CD14-positive monocyte (primary cell): Measurements from ENCODE around the gene KNDC1. TPM values are rescaled to one million over a fixed set of nuclear protein-coding genes. Genes with fewer than 3 reads are reported as not detected.
A peak's percentile ranks its signal among the peaks of the same experiment; 100 is the strongest.

Experiments used
- DNase-seq, 3 donors: peaks; one replicate each; pipeline ENCODE4 v3.0.0-alpha.2; 2011 to 2022
- H2AFZ ChIP-seq: 2 replicates; pipeline ENCODE4 v1.6.0; 2012; ENCODE audit warnings: mild to moderate bottlenecking, low read depth, low read length, inconsistent platforms; ENCODE audit not compliant: insufficient read depth, poor library complexity, severe bottlenecking
- H3K27ac ChIP-seq, 2 donors: 1 replicate in 1 of 2; 2 replicates in 1 of 2; pipeline ENCODE4 v1.5.1; 2012 to 2013; ENCODE audit warnings: low read length in 2 of 2, control low read depth in 1 of 2, inconsistent platforms in 1 of 2, low read depth in 1 of 2, mild to moderate bottlenecking in 1 of 2
- H3K27me3 ChIP-seq, 2 donors: one replicate each; pipeline versions ENCODE4 v1.6.0 to v1.6.1; 2011 to 2013; ENCODE audit warnings: low read length in 2 of 2; ENCODE audit not compliant: control insufficient read depth in 2 of 2, insufficient read depth in 2 of 2
- H3K36me3 ChIP-seq, 2 donors: replicated peaks in 1 of 2; 1 replicate in 1 of 2; 2 replicates in 1 of 2; pipeline versions ENCODE4 v1.5.1 to v1.6.1; 2012 to 2013; ENCODE audit warnings: low read length in 2 of 2, control low read depth in 1 of 2, inconsistent platforms in 1 of 2, mild to moderate bottlenecking in 1 of 2; ENCODE audit not compliant: insufficient read depth in 2 of 2, control insufficient read depth in 1 of 2
- H3K4me1 ChIP-seq, 2 donors: 1 replicate in 1 of 2; 2 replicates in 1 of 2; pipeline versions ENCODE4 v1.5.1 to v1.6.1; 2012 to 2013; ENCODE audit warnings: low read length in 2 of 2, control low read depth in 1 of 2, inconsistent platforms in 1 of 2, mild to moderate bottlenecking in 1 of 2, moderate library complexity in 1 of 2; ENCODE audit not compliant: insufficient read depth in 2 of 2, control insufficient read depth in 1 of 2
- H3K4me2 ChIP-seq: replicated peaks from 2 replicates; pipeline ENCODE3; 2012; ENCODE audit warnings: low read length, moderate library complexity, mild to moderate bottlenecking; ENCODE audit not compliant: poor library complexity, severe bottlenecking; ENCODE audit errors: extremely low read depth
- H3K4me3 ChIP-seq, 3 experiments: fragments of 200-600 bp in 1 of 3; sonication (generic) in 1 of 3; replicated peaks in 1 of 3; 1 replicate in 2 of 3; 2 replicates in 1 of 3; pipeline ENCODE4 v1.5.1; 2011 to 2013; ENCODE audit warnings: low read length in 3 of 3, mild to moderate bottlenecking in 3 of 3, control low read depth in 2 of 3, low read depth in 2 of 3, inconsistent platforms in 1 of 3, moderate library complexity in 1 of 3
- H3K79me2 ChIP-seq: 2 replicates; pipeline ENCODE4 v1.6.0; 2012; ENCODE audit warnings: mild to moderate bottlenecking, control low read depth, inconsistent platforms, low read length, moderate library complexity; ENCODE audit not compliant: insufficient read depth
- H3K9ac ChIP-seq: 2 replicates; pipeline ENCODE4 v1.6.0; 2017; ENCODE audit warnings: low read length, mild to moderate bottlenecking; ENCODE audit not compliant: insufficient read depth, poor library complexity, severe bottlenecking
- H3K9me3 ChIP-seq, 2 donors: replicated peaks in 1 of 2; 1 replicate in 1 of 2; 2 replicates in 1 of 2; pipeline versions ENCODE4 v1.5.1 to v1.6.1; 2012 to 2013; ENCODE audit warnings: low read length in 2 of 2, control low read depth in 1 of 2; ENCODE audit not compliant: control insufficient read depth in 1 of 2, insufficient read depth in 1 of 2
- H4K20me1 ChIP-seq: 2 replicates; pipeline ENCODE4 v1.6.0; 2012; ENCODE audit warnings: mild to moderate bottlenecking, low read length, control low read depth, moderate library complexity; ENCODE audit not compliant: insufficient read depth
- H3K27ac Mint-ChIP-seq, 7 donors: one replicate each; pipeline ENCODE4 v1.8.0; 2020; ENCODE audit warnings: mild to moderate bottlenecking in 7 of 7, mixed read lengths in 7 of 7, moderate library complexity in 6 of 7, inconsistent platforms in 2 of 7
- H3K27me3 Mint-ChIP-seq, 3 donors: one replicate each; pipeline ENCODE4 v1.8.0; 2021 to 2022; ENCODE audit warnings: low read depth in 3 of 3, mild to moderate bottlenecking in 3 of 3, mixed read lengths in 3 of 3, moderate library complexity in 3 of 3, inconsistent platforms in 1 of 3
- H3K36me3 Mint-ChIP-seq, 2 donors: one replicate each; pipeline ENCODE4 v1.8.0; 2020; ENCODE audit warnings: mixed read lengths in 2 of 2, inconsistent platforms in 1 of 2, mild to moderate bottlenecking in 1 of 2
- H3K4me1 Mint-ChIP-seq: one replicate; pipeline ENCODE4 v1.8.0; 2020; ENCODE audit warnings: mild to moderate bottlenecking, mixed read lengths
- H3K4me3 Mint-ChIP-seq, 2 donors: one replicate each; pipeline ENCODE4 v1.8.0; 2020; ENCODE audit warnings: mild to moderate bottlenecking in 2 of 2, mixed read lengths in 2 of 2, moderate library complexity in 1 of 2
- H3K9me3 Mint-ChIP-seq, 7 donors: one replicate each; pipeline ENCODE4 v1.8.0; 2020 to 2022; ENCODE audit warnings: mixed read lengths in 7 of 7, mild to moderate bottlenecking in 6 of 7, moderate library complexity in 6 of 7, inconsistent platforms in 2 of 7
- WGBS: methylation state at CpG from one replicate; pipeline ENCODE4 v1.1.5; 2013; ENCODE audit warnings: missing lambda C conversion rate; ENCODE audit not compliant: insufficient coverage; 5-methylcytosine and 5-hydroxymethylcytosine counted together
- intact Hi-C, 2 donors: fragments of 100-400 bp; cut with micrococcal nuclease; formaldehyde crosslinking; loops; one replicate each; pipeline versions ENCODE4 v1.15.0 to v1.15.1; 2023
- polyA plus RNA-seq, 3 donors: library from polyadenylated mRNA; depleted of rRNA in 1 of 3; unstranded in 2 of 3; stranded (reverse) in 1 of 3; fragments of 300-500 nt in 2 of 3; fragments of >200 nt in 1 of 3; fragmentation: Illumina TruSeq in 2 of 3; gene quantifications; 1 replicate in 2 of 3; 2 replicates in 1 of 3; pipeline ENCODE4 v1.2.3, GENCODE V29; 2012 to 2021
- TF ChIP-seq, protein P1 (sequence below): fragments of 200-600 bp; IDR thresholded peaks from one replicate; pipeline ENCODE4 v1.8.0; 2022; ENCODE audit warnings: antibody characterized with exemption, mild to moderate bottlenecking

Gene KNDC1
- polyA plus RNA-seq, 3 donors, result 0.22 to 0.80 TPM; not detected in 1

DNA sequence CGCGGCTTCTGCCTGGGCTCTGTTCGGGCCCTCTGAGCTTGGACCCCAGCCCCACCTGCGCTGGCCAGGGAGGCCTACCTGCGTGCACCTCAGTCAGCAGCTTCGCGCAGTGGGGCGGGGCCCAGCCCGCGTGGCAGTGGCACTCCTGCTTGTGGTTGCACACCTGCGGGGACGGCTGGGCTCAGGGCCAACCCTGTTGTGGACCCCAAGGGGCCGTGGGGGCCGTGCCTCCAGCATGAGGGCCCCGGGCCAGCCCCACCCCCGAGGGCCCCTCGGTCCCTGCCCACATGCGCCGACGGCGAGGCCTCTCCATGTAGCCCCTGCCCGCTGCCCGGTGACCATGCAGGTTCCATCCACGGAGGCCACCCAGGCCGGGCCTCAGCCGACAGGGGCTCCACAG, 109.3 kb downstream of the KNDC1 start:
- peaks cover 42 to 74% of the 10 kb centered on the region in 2 donors for H3K36me3 Mint-ChIP-seq
- H4K20me1 ChIP-seq, result peaks cover 74% of the 10 kb centered on the region
- H3K9me3 ChIP-seq, result no peaks in the 10 kb centered on the region
- H3K9me3 Mint-ChIP-seq, result no peaks in the 10 kb centered on the region
- no peak overlapping the region for H3K9ac ChIP-seq
- peaks cover 8% of the 10 kb centered on the region for H3K79me2 ChIP-seq
- H3K36me3 ChIP-seq, result peaks cover 74 to 84% of the 10 kb centered on the region in 2 donors
- H3K4me3 Mint-ChIP-seq, result no peak overlapping the region
- H3K27ac Mint-ChIP-seq, result no peak overlapping the region
- DNase-seq, result no peak
- peaks cover 0 to 5% (median 1%) of the 10 kb centered on the region in 3 donors for H3K27me3 Mint-ChIP-seq
- 90% methylated on average over 26 of the region's 26 CpGs for WGBS
- TF ChIP-seq, protein P1, sequence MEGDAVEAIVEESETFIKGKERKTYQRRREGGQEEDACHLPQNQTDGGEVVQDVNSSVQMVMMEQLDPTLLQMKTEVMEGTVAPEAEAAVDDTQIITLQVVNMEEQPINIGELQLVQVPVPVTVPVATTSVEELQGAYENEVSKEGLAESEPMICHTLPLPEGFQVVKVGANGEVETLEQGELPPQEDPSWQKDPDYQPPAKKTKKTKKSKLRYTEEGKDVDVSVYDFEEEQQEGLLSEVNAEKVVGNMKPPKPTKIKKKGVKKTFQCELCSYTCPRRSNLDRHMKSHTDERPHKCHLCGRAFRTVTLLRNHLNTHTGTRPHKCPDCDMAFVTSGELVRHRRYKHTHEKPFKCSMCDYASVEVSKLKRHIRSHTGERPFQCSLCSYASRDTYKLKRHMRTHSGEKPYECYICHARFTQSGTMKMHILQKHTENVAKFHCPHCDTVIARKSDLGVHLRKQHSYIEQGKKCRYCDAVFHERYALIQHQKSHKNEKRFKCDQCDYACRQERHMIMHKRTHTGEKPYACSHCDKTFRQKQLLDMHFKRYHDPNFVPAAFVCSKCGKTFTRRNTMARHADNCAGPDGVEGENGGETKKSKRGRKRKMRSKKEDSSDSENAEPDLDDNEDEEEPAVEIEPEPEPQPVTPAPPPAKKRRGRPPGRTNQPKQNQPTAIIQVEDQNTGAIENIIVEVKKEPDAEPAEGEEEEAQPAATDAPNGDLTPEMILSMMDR, result no peak
- no peak overlapping the region for H3K4me3 ChIP-seq
- H3K4me1 Mint-ChIP-seq, result peaks cover 16% of the 10 kb centered on the region
- H3K4me2 ChIP-seq, result no peak overlapping the region
- H2AFZ ChIP-seq, result no peak overlapping the region
- no peak overlapping the region for H3K27ac ChIP-seq
- intact Hi-C loops, result no loop called here
- H3K27me3 ChIP-seq, result no peaks in the 10 kb centered on the region
- H3K4me1 ChIP-seq, result peaks cover 19 to 29% of the 10 kb centered on the region in 2 donors

DNA sequence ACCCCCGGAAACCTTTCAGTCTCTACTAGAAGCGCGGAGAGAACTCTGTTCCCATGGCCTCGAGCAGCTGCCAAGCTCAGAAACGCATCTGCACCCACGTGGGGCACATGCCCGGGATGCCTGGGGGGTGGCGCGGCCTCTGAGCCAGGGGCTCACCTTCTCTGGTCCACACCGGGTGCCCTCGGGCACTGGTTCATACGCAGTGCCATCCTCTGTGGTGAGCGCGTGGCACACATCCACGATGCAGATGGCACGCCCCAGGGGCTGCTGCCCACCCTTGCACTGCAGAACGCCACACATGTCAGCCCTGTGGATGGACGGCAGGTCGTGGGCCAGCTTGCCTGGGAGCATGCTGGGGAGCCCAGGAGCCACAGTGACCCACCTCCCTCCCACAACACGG, 110.2 kb downstream of the KNDC1 start:
- Histone ChIP-seq H3K9ac (no peak overlapping the region), H2AFZ (no peak overlapping the region), H3K79me2 (peaks cover 16% of the 10 kb centered on the region), H4K20me1 (peaks cover 82% of the 10 kb centered on the region), H3K4me2 (no peak overlapping the region), H3K27ac (no peak overlapping the region), H3K4me3 (no peak overlapping the region), H3K27me3 (no peaks in the 10 kb centered on the region), H3K36me3 (peaks cover 74 to 84% of the 10 kb centered on the region in 2 donors), H3K9me3 (no peaks in the 10 kb centered on the region), H3K4me1 (peaks cover 19 to 29% of the 10 kb centered on the region in 2 donors)
- peaks cover 16% of the 10 kb centered on the region for H3K4me1 Mint-ChIP-seq
- no peak overlapping the region for H3K27ac Mint-ChIP-seq
- WGBS, result 89% methylated on average over 19 of the region's 20 CpGs
- peak overlapping the region in 1 of 2 donors; percentile 7 for H3K4me3 Mint-ChIP-seq
- no peak for DNase-seq
- H3K36me3 Mint-ChIP-seq, result peaks cover 42 to 74% of the 10 kb centered on the region in 2 donors
- H3K27me3 Mint-ChIP-seq, result peaks cover 0 to 9% (median 1%) of the 10 kb centered on the region in 3 donors
- TF ChIP-seq, protein P1, result no peak
- intact Hi-C loops, result no loop called here
- H3K9me3 Mint-ChIP-seq, result no peaks in the 10 kb centered on the region
